ENCODE results near the gene PSME1. TPM values are rescaled to one million over a fixed set of nuclear protein-coding genes. Genes with fewer than 3 reads are reported as not detected.

The PSME1 gene
- 100 to 1,000 TPM; 235 to 257 TPM for total RNA-seq
- 157 to 245 reads per million in 2 donors for total RNA-seq

GRCh38 chr14:24135834-24136683 is at the start of gene PSME1:
PSME1 (plus strand) TSS chr14:24136194; CDS start chr14:24136263, 69 bp downstream.
- DNase-seq: peak; percentile 91 to 94 (median 94)
- Mint-ChIP-seq H3K27me3 (no peaks in the 10 kb centered on the region), H3K4me3 (peak within 1 kb of the TSS; percentile 95), H3K4me1 (peaks cover 44% of the 10 kb centered on the region), H3K36me3 (ENCODE audit: low read depth) (no peaks in the 10 kb centered on the region), H3K27ac (peak within 1 kb of the TSS; percentile 88)
- no peaks in the 10 kb centered on the region for H3K9me3 ChIP-seq (ENCODE audit: control insufficient read depth, low read length, poor library complexity, severe bottlenecking)
- ATAC-seq: peak; percentile 98

- ATAC-seq: no peak
- H3K4me1 Mint-ChIP-seq: peaks cover 19% of the 10 kb centered on the region
Observed at GRCh38 chr14:24087004-24087403, 49.0 kb upstream of the PSME1 start.

GRCh38 chr14:24088095-24088494 is 47.9 kb upstream of the PSME1 start:
- H3K9me3 ChIP-seq (ENCODE audit: control insufficient read depth, low read length, poor library complexity, severe bottlenecking): no peaks in the 10 kb centered on the region
- Mint-ChIP-seq H3K36me3 (ENCODE audit: low read depth) (no peaks in the 10 kb centered on the region), H3K4me1 (peaks cover 17% of the 10 kb centered on the region), H3K4me3 (no peak overlapping the region), H3K27me3 (no peaks in the 10 kb centered on the region), H3K27ac (no peak overlapping the region)
- ATAC-seq (no peak), DNase-seq (no peak)

More at GRCh38 chr14:24087004-24087403, 49.0 kb upstream of the PSME1 start:
- Mint-ChIP-seq H3K4me3 (no peak overlapping the region), H3K36me3 (ENCODE audit: low read depth) (no peaks in the 10 kb centered on the region), H3K27me3 (no peaks in the 10 kb centered on the region), H3K27ac (peak overlapping the region; percentile 80)
- no peaks in the 10 kb centered on the region for H3K9me3 ChIP-seq (ENCODE audit: control insufficient read depth, low read length, poor library complexity, severe bottlenecking)
- no peak for DNase-seq

- H3K36me3 Mint-ChIP-seq (ENCODE audit: low read depth): no peaks in the 10 kb centered on the region
- peaks cover 25% of the 10 kb centered on the region for H3K4me1 Mint-ChIP-seq
- H3K9me3 ChIP-seq (ENCODE audit: control insufficient read depth, low read length, poor library complexity, severe bottlenecking): no peaks in the 10 kb centered on the region
- DNase-seq: no peak
- no peaks in the 10 kb centered on the region for H3K27me3 Mint-ChIP-seq
- no peak overlapping the region for H3K27ac Mint-ChIP-seq
- H3K4me3 Mint-ChIP-seq: no peak overlapping the region
- no peak for ATAC-seq
Observed at GRCh38 chr14:24089890-24090289, 46.1 kb upstream of the PSME1 start.

GRCh38 chr14:24092110-24092504 is 43.9 kb upstream of the PSME1 start:
- peaks cover 37% of the 10 kb centered on the region for H3K4me1 Mint-ChIP-seq

GRCh38 chr14:24092505-24093206 is 43.3 kb upstream of the PSME1 start:
- ATAC-seq (no peak), DNase-seq (no peak)
- H3K36me3 Mint-ChIP-seq (ENCODE audit: low read depth): no peaks in the 10 kb centered on the region
- H3K4me3 Mint-ChIP-seq: no peak overlapping the region
- no peaks in the 10 kb centered on the region for H3K27me3 Mint-ChIP-seq
- H3K27ac Mint-ChIP-seq: peak overlapping the region; percentile 88
- H3K9me3 ChIP-seq (ENCODE audit: control insufficient read depth, low read length, poor library complexity, severe bottlenecking): no peaks in the 10 kb centered on the region
- peaks cover 34% of the 10 kb centered on the region for H3K4me1 Mint-ChIP-seq

More at GRCh38 chr14:24092110-24092504, 43.9 kb upstream of the PSME1 start:
- no peaks in the 10 kb centered on the region for H3K9me3 ChIP-seq (ENCODE audit: control insufficient read depth, low read length, poor library complexity, severe bottlenecking)
- no peak for ATAC-seq
- Mint-ChIP-seq H3K4me3 (no peak overlapping the region), H3K27ac (no peak overlapping the region), H3K27me3 (no peaks in the 10 kb centered on the region), H3K36me3 (ENCODE audit: low read depth) (no peaks in the 10 kb centered on the region)
- DNase-seq: no peak

- H3K36me3 Mint-ChIP-seq (ENCODE audit: low read depth): no peaks in the 10 kb centered on the region
- peaks cover 34% of the 10 kb centered on the region for H3K4me1 Mint-ChIP-seq
- peak overlapping the region; percentile 99 for H3K4me3 Mint-ChIP-seq
- H3K27me3 Mint-ChIP-seq: no peaks in the 10 kb centered on the region
- H3K27ac Mint-ChIP-seq: peak overlapping the region; percentile 88
- ATAC-seq (no peak), DNase-seq (no peak)
- H3K9me3 ChIP-seq (ENCODE audit: control insufficient read depth, low read length, poor library complexity, severe bottlenecking): no peaks in the 10 kb centered on the region
Observed at GRCh38 chr14:24093207-24093900, 42.6 kb upstream of the PSME1 start.

- Mint-ChIP-seq H3K4me3 (peak within 1 kb of the TSS; percentile 99), H3K4me1 (peaks cover 34% of the 10 kb centered on the region)
Observed at GRCh38 chr14:24093901-24094840, 41.8 kb upstream of the PSME1 start, which contains the start of gene PCK2. PCK2 (plus strand) TSS chr14:24094311; CDS start chr14:24094406, 95 bp downstream.

GRCh38 chr14:24094841-24095270 is 41.1 kb upstream of the PSME1 start:
- no peaks in the 10 kb centered on the region for H3K36me3 Mint-ChIP-seq (ENCODE audit: low read depth)
- peak overlapping the region; percentile 95 for H3K27ac Mint-ChIP-seq
- no peaks in the 10 kb centered on the region for H3K9me3 ChIP-seq (ENCODE audit: control insufficient read depth, low read length, poor library complexity, severe bottlenecking)
- peaks cover 30% of the 10 kb centered on the region for H3K4me1 Mint-ChIP-seq
- DNase-seq (no peak), ATAC-seq (no peak)
- H3K27me3 Mint-ChIP-seq: no peaks in the 10 kb centered on the region
- peak overlapping the region; percentile 99 for H3K4me3 Mint-ChIP-seq

More at GRCh38 chr14:24093901-24094840, 41.8 kb upstream of the PSME1 start, which contains the start of gene PCK2:
- Mint-ChIP-seq H3K36me3 (ENCODE audit: low read depth) (no peaks in the 10 kb centered on the region), H3K27ac (peak within 1 kb of the TSS; percentile 95), H3K27me3 (no peaks in the 10 kb centered on the region)
- peak; percentile 49 to 72 (median 66) for DNase-seq
- ATAC-seq: peak; percentile 80
- H3K9me3 ChIP-seq (ENCODE audit: control insufficient read depth, low read length, poor library complexity, severe bottlenecking): no peaks in the 10 kb centered on the region

- Mint-ChIP-seq H3K4me3 (peak overlapping the region; percentile 99), H3K27ac (peak overlapping the region; percentile 95), H3K4me1 (peaks cover 29% of the 10 kb centered on the region), H3K27me3 (no peaks in the 10 kb centered on the region), H3K36me3 (ENCODE audit: low read depth) (no peaks in the 10 kb centered on the region)
- no peaks in the 10 kb centered on the region for H3K9me3 ChIP-seq (ENCODE audit: control insufficient read depth, low read length, poor library complexity, severe bottlenecking)
- ATAC-seq (peak; percentile 16), DNase-seq (no peak)
Observed at GRCh38 chr14:24095271-24096068, 40.5 kb upstream of the PSME1 start.

GRCh38 chr14:24096545-24097181 is 39.3 kb upstream of the PSME1 start:
- Mint-ChIP-seq H3K27me3 (no peaks in the 10 kb centered on the region), H3K4me1 (peaks cover 28% of the 10 kb centered on the region), H3K27ac (peak overlapping the region; percentile 19), H3K4me3 (peak overlapping the region; percentile 60), H3K36me3 (ENCODE audit: low read depth) (no peaks in the 10 kb centered on the region)
- DNase-seq (no peak), ATAC-seq (no peak)
- H3K9me3 ChIP-seq (ENCODE audit: control insufficient read depth, low read length, poor library complexity, severe bottlenecking): no peaks in the 10 kb centered on the region

Data from T-helper 17 cell (primary cell).